ENCODE measurements around the gene HSD3B7. TPM values are rescaled to one million over a fixed set of nuclear protein-coding genes. Genes with fewer than 3 reads are reported as not detected.

HSD3B7 gene
- total RNA-seq, 2 donors from 2014 or later, result 4.1 to 4.8 TPM

DNA sequence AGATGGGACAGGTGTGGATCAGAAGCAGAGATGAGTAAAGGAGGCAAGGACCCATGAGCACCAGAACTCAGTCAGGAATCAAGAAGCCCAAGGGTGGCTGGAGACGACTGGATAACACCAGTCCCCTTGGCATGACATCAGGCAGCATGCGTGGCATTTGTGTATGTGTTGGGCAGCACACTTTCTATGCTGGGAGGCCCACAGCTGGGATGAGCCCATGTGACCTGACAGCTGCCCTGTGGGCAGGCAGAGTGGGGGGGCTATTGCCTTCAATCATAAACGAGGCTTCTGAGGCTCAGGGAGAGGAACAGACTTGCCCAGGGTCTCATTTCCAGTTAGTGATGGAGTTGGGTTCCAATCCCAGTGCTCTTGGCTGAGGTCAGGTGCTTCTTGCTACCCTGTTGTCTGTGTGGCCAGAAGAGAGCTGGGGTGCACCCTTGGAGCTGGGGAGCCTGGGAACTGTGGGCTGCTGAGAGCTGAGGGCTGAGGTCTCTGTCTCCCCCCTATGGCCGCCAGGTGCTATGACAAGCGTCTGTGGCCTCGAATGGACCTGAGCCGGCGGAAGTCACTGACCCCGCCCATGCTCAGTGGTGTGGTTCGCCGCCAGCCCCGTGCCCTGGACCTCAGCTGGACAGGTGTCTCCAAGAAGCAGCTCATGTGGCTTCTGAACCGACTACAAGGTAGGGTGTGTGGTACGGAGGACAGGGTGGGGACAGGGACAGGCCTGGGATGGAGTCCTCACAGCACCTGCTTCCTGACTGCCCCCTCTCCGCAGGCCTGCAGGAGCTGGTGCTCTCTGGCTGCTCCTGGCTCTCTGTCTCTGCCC lies 43.2 kb upstream of the HSD3B7 start:
- H3K36me3 Mint-ChIP-seq (ENCODE audit: low read depth), result peaks cover 68% of the 10 kb centered on the region

GRCh38 chr16:30942426-30942806 lies 42.6 kb upstream of the HSD3B7 start:
- Histone ChIP-seq H3K27ac (ENCODE audit: low read depth, low read length) (no peak overlapping the region), H3K9ac (ENCODE audit: extremely low read depth, low read length, poor library complexity, severe bottlenecking) (no peak overlapping the region), H3K27me3 (ENCODE audit: control insufficient read depth, insufficient read depth, low read length, poor library complexity, severe bottlenecking) (no peaks in the 10 kb centered on the region), H3K4me3 (ENCODE audit: low read length) (no peak overlapping the region), H3K4me1 (ENCODE audit: control insufficient read depth, insufficient read depth, low read length) (peaks cover 12% of the 10 kb centered on the region), H3K9me3 (ENCODE audit: control insufficient read depth, low read length) (no peaks in the 10 kb centered on the region), H3K36me3 (ENCODE audit: control insufficient read depth, insufficient read depth, low read length) (peaks cover 79% of the 10 kb centered on the region)
- Mint-ChIP-seq H3K27me3 (ENCODE audit: insufficient read depth) (no peaks in the 10 kb centered on the region), H3K27ac (no peak overlapping the region), H3K9me3 (no peaks in the 10 kb centered on the region), H3K4me1 (peaks cover 8% of the 10 kb centered on the region), H3K36me3 (ENCODE audit: low read depth) (peaks cover 67% of the 10 kb centered on the region), H3K4me3 (no peak overlapping the region)
- 73 to 80% methylated on average over 3 to 4 of the region's 4 CpGs for WGBS, 2 experiments (ENCODE audit: insufficient coverage in 1 of 2, insufficient read length in 1 of 2)
- no peak for TF ChIP-seq CTCF (conservative IDR thresholded peaks at IDR 0.05)
- DNase-seq, result peak; percentile 55

More for the DNA sequence above, 43.2 kb upstream of the HSD3B7 start:
- Histone ChIP-seq H3K27me3 (ENCODE audit: control insufficient read depth, insufficient read depth, low read length, poor library complexity, severe bottlenecking) (no peaks in the 10 kb centered on the region), H3K9me3 (ENCODE audit: control insufficient read depth, low read length) (no peaks in the 10 kb centered on the region), H3K27ac (ENCODE audit: low read depth, low read length) (no peak overlapping the region), H3K9ac (ENCODE audit: extremely low read depth, low read length, poor library complexity, severe bottlenecking) (no peak overlapping the region), H3K4me3 (ENCODE audit: low read length) (no peak overlapping the region), H3K4me1 (ENCODE audit: control insufficient read depth, insufficient read depth, low read length) (peaks cover 6% of the 10 kb centered on the region), H3K36me3 (ENCODE audit: control insufficient read depth, insufficient read depth, low read length) (peaks cover 80% of the 10 kb centered on the region)
- DNase-seq, result peak; percentile 93
- H3K4me1 Mint-ChIP-seq, result peaks cover 3% of the 10 kb centered on the region
- H3K9me3 Mint-ChIP-seq, result no peaks in the 10 kb centered on the region
- WGBS, 2 experiments (ENCODE audit: insufficient coverage in 1 of 2, insufficient read length in 1 of 2), result 36 to 38% methylated on average over 11 to 15 of the region's 15 CpGs
- H3K27ac Mint-ChIP-seq, result peak overlapping the region; percentile 52
- TF ChIP-seq CTCF (conservative IDR thresholded peaks at IDR 0.05), result peak; percentile 88
- no peaks in the 10 kb centered on the region for H3K27me3 Mint-ChIP-seq (ENCODE audit: insufficient read depth)
- no peak overlapping the region for H3K4me3 Mint-ChIP-seq

DNA sequence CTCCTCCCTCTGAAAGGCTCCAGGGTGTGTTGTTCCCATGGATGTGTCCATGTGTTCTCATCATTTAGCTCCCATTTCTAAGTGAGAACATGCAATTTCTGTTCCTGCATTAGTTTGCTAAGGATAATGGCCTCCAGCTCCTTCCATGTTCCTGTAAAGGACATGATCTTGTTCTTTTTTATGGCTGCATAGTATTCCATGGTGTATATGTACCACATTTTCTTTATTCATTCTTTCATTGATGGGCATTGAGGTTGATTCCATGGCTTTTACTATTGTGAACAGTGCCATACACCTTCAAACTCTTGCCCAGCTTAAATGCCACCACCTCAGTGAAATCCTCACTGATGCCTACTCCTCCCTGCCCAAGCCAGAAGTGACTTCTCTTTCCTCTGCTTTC lies 40.7 kb upstream of the HSD3B7 start:
- peaks cover 57% of the 10 kb centered on the region for H3K36me3 Mint-ChIP-seq (ENCODE audit: low read depth)

More for the DNA sequence above, 40.7 kb upstream of the HSD3B7 start:
- no peaks in the 10 kb centered on the region for H3K9me3 Mint-ChIP-seq
- Histone ChIP-seq H3K27ac (ENCODE audit: low read depth, low read length) (no peak overlapping the region), H3K4me1 (ENCODE audit: control insufficient read depth, insufficient read depth, low read length) (peaks cover 16% of the 10 kb centered on the region), H3K27me3 (ENCODE audit: control insufficient read depth, insufficient read depth, low read length, poor library complexity, severe bottlenecking) (no peaks in the 10 kb centered on the region), H3K9me3 (ENCODE audit: control insufficient read depth, low read length) (no peaks in the 10 kb centered on the region), H3K9ac (ENCODE audit: extremely low read depth, low read length, poor library complexity, severe bottlenecking) (no peak overlapping the region), H3K4me3 (ENCODE audit: low read length) (no peak overlapping the region), H3K36me3 (ENCODE audit: control insufficient read depth, insufficient read depth, low read length) (peaks cover 66% of the 10 kb centered on the region)
- H3K27me3 Mint-ChIP-seq (ENCODE audit: insufficient read depth), result no peaks in the 10 kb centered on the region
- DNase-seq, result no peak
- H3K4me3 Mint-ChIP-seq, result no peak overlapping the region
- peaks cover 10% of the 10 kb centered on the region for H3K4me1 Mint-ChIP-seq
- TF ChIP-seq CTCF (conservative IDR thresholded peaks at IDR 0.05), result no peak
- no peak overlapping the region for H3K27ac Mint-ChIP-seq
